ENCODE measurements around the gene KDM5B.
"Not testable (repeated sequence)": the region's sequence is repeated elsewhere in the genome, so short reads cannot be mapped to it uniquely, and the experiment has no call there.

KDM5B gene

DNA sequence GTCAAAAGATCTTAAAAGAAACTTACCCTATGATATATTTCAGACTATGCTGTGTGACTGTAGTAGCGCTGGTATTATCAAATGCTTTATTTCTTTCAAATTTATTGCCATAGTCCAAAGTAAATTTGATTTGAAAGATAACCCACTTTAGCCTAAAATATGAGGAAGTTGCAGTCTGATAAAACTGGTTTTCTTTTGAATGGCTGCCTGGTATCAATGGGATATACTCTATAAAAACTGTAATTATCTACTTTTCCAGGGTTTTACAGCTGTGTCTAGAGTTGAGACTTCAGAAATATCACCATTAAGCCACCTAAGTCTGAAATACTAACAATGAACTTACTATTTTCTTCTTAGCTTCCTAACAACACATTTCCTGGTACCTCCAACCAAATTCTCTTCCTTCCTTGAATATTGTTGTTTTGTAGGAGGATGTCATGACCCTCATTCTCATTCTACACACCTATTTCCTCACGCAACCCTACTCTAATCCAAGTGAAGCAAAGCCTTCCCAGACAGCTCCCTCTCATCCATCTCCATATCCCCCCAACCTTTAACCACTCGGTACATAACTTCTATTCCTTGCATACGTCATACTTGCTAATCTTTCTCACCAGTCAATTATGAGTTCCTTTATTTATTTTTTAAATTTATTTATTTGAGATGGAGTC lies 17.0 kb downstream of the KDM5B start:
- DNase-seq = no peak

DNA sequence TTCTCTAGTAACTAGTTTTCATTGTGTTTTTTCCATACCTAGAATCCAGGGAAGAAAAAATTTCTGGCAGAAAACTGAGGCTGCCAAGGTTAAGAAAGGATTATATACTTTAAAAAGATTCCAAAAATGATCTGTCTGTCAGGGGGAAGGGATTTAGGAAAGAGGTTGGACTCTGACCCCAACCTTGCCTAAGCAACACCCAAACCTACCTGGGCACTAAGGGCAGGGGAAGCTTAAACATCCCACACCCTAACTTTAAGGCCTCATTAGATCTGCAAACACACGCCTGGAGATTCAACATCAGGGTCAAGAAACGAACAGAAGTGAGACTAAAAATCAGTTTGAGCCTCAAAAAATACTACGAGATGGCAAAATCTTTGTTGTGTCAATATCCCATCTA lies 19.4 kb downstream of the KDM5B start:
- no peak for DNase-seq

DNA sequence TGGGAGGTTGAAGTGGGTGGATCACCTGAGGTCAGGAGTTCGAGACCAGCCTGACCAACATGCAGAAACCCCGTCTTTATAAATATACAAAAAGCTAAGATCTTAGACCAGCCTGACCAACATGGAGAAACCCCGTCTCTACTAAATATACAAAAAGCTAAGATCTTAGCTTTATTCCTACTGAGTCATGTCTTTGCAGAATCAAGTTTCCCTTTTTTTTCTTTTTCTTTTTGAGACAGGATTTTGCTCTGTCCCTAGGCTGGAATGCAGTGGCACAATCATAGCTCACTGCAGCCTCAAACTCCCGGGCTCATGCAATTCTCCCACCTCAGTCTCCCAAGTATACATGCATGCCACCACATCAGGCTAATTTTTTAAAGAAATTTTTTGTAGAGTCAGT lies 21.4 kb downstream of the KDM5B start:
- no peak for DNase-seq

DNA sequence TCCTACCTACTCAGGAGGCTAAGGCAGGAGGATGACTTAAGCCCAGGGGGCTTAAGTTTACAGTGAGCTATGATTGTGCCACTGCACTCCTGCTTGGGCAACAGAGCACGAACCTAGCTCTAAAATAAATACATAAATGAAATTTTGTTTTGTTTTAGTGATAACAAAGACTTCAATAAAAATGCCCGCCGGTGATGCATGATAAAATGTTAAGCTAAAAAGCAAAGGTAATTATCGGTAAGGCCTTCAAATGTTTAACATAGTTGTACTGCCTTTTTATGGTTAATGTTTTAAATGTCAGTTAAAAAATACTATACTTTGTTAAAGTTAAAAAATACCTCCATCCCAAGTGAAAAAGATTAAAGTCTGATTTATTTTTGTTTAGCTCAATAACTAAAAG lies 27.0 kb downstream of the KDM5B start:
- DNase-seq = no peak

DNA sequence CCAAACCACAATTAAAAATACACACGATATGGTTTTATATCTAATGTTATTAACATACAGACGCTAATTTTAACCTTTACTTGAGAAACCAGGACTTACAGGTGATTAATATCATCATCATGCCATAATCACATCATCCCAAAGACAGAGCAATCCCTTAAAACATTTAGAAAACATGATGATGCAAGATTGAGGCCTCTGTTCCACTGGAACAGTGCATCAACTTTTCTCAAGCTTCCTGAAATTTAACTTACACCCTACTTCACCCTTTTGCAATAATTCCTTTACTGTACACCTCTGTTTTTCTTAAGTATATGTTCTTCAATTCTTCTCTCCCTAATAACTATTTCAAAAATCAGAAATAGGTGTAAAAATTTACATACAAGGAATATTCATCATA lies 38.1 kb downstream of the KDM5B start:
- no peak for DNase-seq

DNA sequence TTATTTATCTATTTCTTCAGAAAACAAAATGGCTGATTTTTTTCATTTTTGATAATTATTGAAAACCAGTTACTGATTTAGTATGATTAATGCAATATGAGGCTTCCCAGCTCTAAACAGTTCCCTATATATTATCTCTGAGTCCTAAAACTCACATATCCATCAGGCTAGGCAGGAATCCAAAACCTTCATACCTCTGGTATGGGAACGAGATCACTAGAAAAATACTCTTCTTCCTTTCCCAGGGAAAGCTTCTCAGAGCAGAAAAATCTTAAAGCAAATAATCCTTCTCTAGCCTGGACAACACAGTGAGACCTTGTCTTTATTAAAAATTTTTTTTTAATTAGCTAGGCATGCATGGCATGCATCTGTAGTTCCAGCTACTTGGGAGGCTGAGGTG lies 42.5 kb downstream of the KDM5B start:
- no peak for DNase-seq

DNA sequence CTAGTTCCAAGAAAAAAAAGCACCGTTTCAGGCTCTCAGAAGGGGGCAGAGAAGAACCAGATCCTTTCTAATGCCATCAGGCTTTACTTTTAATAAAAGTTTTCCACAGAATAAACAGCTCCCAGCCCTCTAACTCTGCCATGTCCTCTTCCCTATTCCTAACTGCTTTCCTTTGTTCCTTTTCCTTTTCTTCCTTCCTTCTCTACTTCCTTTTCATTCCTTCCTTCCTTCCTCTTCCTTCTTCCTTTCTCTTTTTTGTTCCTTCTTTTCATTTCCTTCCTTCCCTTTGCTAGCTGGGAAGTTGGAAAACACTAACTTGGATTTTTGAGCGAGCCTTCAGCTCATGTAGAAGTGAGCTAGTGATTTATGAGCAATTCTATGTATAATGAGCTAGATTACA lies 46.2 kb downstream of the KDM5B start:
- no peak for DNase-seq

DNA sequence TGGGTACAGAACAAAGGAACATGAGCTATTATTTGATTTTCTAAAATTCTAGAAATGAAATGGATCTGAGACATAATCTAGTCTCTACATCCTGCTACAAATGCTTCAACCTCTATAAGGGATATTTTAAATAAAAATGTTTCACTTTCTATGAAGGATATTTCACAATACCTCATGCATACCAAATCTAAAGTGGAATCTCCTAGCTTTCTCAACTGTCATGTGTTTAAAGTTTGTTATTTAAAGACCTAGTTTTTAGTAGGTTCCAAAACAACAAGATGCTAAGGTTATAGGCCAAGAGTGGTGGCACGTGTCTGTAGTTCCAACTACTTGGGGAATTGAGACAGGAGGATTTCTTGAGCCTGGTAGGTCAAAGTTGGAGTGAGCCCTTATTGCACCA lies 47.6 kb downstream of the KDM5B start:
- DNase-seq = no peak

DNA sequence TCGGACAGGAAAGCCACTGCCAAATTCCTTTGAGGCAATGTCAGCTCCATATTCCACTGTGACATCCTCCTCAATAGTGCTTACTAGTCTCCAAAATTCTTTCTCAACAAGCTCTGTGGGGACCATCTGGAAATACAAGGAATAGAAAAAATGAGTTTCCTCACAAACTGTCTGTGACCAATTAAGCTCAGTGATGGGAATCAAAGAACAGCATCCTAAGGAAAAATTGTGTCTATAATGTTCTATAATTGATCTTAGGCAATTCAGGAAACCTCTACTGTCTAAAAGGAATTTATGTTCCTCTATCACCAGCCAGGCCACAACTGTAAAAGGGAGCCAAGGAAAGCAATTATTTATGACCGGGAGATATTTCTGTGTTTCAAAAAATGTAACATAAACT lies 51.8 kb downstream of the KDM5B start:
- DNase-seq = no peak

DNA sequence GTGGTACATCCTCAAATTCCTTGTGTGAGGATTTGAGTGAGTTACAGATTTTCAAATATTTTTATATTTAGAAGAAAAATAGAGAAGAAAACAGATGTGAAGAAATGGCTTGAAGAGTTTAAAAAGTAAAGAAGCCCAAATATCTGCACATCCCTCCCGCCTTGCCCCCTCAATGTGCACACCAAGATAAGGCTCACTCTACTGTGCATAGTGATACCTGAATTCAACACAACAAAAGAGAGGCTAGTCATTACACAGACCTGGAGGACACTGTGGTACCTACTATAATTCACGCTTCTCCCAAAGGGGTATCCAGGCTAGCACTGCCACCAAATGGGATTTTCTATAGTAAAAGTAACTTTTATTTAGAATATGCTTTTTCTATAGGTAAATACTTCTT lies 53.9 kb downstream of the KDM5B start:
- no peak for DNase-seq

DNA sequence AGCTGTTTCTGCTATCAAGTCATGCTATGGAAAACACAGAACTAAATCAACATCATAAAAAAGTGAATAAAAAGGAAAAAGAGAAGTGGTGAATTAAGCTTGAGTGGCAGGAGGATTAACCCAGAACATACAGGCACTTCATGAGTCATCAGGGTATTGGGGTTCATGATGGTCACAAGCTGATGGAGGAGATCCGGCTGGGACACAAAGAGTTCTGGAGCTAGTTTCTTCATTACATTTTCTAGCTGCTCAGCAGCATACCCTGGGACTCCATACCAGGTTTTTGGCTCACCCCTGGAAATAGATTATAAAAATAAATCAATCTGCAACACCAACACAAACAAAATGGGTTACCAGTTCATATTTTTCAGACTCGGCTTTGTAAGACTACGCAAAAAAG lies 55.4 kb downstream of the KDM5B start:
- no peak for DNase-seq

DNA sequence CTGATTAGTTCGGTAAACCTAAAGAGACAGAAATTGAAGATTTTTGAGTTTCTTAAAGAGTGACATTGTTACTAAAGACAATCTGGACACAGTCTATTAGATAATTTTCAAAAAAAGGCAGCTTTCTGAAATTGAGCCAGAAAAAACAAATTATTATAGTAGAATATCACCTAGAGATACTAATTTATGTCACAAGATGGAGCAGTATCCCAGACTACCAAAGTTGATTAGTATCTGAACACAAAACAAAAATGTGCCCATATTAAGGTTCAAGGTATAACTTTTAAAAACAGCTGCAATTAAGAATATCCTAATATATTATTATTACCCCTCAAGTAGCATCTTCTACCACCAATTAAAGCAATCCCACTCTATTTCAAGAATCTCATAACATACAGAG lies 57.5 kb downstream of the KDM5B start:
- peak; percentile 7 for DNase-seq

DNA sequence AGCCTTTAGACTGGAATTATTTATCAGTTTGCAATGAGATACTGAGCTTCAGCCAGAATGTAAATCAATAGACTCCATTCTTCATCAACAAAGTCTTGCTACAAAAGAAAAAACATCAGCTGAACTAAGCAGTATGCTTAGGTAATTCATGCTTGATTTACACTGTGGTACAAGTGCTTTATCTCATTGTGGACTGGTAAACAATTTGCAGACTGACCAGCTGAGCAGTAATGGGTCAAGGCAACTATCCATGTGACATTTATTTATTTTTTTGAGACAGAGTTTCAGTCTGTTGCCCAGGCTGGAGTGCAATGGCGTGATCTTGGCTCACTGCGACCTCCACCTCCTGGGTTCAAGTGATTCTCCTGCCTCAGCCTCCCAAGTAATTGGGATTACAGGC lies 58.2 kb downstream of the KDM5B start:
- no peak for DNase-seq

DNA sequence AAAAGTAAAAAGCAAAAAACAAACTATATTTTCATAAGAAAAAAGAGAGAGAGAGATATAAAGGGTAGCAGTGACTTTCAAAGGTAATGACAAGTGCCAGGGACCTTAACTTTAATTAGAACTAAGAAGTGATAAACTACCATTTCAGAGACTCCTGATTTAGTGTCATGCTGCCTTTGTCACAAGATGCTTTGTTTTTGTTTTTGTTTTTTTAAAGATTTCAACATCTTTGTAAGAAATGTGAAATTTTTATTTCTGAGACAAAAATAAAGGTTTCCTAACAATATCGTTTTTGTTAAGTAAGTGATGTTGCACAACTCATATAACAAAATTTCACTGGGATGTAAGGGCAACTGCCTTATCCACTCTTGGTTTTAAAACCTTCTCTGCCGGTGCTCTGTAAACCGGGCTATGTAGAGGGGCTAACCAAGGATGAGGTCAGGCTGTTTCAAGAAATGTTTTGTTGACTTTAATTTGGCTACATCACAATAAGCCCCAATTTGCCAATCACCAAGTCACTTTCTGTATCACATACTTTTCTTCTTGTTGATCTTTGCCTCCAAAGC lies 62.8 kb downstream of the KDM5B start:
- DNase-seq = no peak

DNA sequence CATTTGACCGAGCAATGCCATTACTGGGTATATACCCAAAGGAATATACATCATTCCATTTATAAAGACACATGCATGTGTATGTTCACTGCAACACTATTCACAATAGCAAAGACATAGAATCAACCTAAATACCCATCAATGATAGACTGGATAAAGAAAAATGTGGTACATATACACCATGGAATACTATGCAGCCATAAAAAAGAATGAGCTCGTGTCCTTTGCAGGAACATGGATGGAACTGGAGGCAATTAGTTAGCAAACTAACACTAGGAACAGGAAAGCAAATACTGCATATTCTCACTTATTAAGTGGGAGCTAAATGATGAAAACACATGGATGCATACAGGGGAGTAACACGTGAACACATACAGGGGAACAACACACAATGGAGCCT lies 63.5 kb downstream of the KDM5B start:
- not testable (repeated sequence) for DNase-seq

DNA sequence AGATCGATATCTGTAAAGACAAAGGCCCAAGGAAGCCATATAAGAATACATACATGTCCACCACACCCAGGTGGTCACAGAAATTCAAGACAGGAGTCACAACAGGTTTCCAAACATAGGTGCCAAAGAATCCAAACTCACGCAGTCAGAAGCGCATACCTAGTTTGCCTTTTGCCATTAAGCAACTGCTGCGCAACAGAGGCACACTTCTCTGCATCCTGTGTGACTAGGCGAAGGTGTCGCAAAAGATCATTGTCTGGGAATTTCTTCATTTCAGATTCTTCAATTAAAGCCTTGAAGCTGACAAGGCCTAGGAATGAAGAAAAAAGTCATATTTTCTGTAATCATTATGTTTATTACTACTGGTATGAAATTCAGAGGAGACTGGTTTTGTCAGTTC lies 65.7 kb downstream of the KDM5B start:
- DNase-seq = no peak

DNA sequence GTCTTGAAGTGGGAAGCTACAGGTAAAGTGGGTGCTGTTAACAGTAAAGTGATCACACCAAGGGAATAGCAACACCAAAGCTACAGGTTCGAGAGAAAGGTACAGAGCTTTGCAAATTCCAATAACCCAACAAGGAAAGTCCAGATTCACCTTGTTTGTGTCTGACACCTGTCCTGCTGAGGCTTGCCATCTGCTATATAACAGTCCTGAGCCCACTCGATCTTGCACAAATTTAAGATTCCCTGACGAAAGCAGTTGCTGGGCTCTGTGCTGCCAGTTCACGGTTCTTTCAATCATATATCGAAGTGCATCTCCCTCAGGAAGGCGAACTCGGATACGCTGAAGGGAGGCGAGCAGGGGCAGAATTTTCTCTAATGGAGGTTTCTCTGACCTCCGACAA lies 75.0 kb downstream of the KDM5B start:
- no peak for DNase-seq

DNA sequence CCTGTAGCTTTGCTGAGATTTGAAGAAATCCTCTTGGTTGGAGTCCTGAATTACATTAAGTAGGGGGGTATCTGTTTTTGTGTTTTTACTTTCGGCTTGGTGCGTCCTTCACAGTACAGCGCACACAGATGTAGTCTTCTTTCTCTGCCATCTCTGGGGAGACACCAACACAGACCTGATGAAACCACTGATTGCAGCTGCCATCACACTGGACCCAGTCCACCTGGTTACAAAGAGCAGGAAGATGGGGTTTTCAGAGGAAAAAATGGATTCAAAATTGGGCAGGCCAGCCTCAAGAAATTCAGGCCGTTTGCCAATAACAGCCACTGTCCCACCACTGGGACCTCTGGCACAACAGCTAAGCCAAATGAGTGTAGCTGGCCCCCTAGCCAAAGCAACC lies 79.3 kb downstream of the KDM5B start:
- no peak for DNase-seq

DNA sequence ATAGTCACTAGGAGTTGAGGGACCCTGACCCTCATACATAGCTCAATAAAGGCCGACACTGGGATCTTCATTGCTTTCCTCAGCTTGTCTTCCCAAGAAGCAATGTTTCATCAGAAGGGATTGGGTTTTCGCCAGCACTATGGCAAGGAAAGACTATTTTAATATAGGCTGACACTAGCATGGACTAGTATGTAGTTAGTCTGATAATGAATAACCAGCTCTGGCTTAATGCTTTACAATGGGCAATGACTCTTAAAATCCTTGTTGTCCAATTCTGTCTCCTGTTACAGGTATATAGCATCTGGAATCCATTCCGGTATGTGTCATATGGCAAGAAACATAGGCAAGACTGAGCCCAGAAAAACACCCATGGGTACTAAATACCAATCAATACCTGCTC lies 82.7 kb downstream of the KDM5B start:
- DNase-seq = no peak

DNA sequence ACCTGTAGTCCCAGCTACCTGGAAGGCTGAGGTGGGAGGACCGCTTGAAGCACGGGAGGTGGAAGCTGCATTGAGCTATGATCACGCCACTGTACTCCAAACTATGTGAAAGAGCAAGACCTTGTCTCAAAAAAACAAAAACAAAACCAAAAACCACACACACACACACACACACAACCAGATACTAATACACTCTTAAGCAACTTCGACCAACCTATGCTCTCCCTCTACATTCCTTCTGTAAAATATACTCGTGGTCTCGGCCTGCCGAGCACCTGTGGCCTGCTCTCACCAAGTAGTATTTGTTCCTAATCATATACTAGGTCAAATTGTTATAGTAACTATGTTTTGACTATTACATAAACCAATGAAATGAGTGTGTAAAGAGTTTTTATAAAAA lies 84.5 kb downstream of the KDM5B start:
- no peak for DNase-seq

DNA sequence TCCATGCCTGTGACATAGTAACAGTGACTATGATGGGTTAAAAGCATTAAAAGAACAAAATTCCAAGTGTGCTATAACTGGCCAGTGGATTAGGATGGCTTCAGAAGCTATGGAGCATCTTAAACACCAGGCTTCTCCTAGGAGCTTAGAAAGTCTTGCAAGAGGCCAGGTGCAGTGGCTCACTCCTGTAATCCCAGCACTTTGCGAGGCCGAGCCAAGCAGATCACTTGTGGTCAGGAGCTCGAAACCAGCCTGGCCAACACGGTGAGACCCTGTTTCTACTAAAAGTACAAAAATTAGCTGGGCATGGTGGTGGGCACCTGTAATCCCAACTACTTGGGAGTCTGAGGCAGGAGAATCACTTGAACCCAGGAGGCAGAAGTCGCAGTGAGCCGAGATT lies 85.2 kb downstream of the KDM5B start:
- DNase-seq = not testable (repeated sequence)

DNA sequence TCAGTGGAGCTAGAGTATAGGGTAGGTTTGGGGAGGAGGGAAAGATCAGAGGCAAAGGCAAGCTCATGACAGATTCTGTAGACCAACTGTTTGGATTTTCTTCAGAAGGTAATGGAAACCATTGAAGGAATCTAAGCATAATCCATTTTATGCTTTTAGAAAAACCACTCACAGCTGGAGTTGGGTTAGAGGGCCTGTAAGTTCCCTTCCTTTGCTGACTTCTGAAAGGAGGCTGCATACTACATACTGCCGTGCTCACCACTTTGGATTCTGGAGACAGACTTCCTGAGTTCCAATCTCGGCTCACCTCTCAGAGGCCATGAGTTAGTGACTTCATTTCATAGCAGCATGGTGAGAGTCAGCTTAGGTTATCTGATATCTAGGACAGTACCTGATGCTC lies 91.6 kb downstream of the KDM5B start:
- no peak for DNase-seq

DNA sequence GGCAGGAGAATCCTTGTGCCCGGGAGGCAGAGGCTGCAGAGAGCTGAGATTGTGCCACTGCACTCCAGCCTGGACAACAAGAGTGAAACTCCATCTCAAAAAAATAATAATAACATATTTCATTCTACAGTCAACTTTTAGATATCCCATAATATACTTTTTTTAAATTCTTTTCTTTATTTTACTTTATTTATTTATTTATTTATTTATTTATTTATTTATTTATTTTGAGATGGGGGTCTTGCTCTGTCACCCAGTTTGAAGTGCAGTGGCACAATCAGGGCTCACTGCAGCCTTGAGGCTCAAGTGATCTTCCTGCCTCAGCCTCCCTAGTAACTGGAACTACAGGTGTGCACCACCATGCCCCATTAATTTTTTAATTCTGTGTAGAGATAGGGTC lies 94.0 kb downstream of the KDM5B start:
- DNase-seq = not testable (repeated sequence)

DNA sequence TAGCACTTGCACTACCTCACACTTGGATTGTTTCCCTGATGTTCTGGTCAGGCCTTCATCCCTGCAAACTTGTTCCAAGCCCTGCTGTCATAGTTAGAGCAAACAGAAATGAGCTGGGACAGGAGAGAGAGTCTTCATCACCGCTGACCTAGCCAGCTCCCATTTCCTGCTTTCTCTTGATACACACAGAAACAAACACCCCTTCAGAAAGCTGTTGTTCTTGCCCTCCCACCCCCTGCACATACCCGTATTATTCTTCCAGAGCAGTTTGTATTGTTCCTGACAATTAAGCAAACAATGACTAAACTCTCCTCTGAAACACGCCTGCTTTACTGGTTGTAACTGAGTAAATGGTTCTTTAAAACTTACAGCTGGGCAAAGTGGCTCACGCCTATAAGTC lies 95.1 kb downstream of the KDM5B start:
- no peak for DNase-seq

DNA sequence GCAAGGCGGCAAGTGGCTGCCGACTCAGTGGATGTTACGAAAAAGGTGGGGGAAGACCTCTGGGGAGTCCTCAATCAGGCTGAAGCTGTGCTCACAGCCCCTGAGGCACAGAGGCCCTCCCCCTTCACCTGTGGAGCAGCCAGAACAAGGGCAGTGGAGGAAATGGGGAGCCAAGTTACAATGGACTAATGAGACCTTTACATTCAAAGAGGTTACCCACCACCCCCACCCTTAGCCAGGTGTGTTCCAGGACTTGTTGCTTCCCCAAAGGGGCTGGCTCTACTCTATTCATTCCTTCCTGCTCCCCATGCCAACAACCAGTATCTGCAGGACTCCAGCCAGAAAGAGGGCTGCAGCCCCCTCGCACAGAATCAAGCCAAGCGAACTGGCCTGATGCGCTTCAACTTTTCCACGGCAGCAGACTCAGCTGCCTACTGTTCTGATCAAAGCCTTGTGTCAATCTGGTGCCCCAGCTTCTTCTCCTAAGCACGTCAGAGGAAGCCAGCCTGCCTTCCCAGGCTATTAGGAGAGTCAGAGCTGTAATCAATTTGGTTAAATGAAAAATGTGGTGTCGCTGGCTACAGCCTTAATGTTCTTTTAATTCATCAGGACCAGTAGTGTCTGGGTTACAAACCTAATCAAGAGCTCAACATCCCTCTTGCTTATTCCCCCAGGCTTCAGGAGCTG lies 96.1 kb downstream of the KDM5B start:
- DNase-seq = no peak

Data from CD4-positive, alpha-beta T cell treated with Interleukin-17A for 1 hour (primary cell).